Central memory CD8-positive, alpha-beta T cell (primary cell): ENCODE data around the gene LIN37.
A peak's percentile ranks its signal among the peaks of the same experiment; 100 is the strongest.

Experiments
- ATAC-seq: fragments of 150-1000 bp; cut with Tn5 transposase; replicated peaks from 2 replicates; pipeline ENCODE4 v1.10.0; 2022; ENCODE audit warnings: mild to moderate bottlenecking, moderate FRiP score, moderate number of reproducible peaks; ENCODE audit not compliant: poor library complexity, severe bottlenecking; ENCODE audit errors: extremely low read depth
- DNase-seq, 2 donors: peaks; one replicate each; pipeline ENCODE4 v3.0.0; 2021; ENCODE audit warnings: low spot score in 2 of 2
- H3K27ac Mint-ChIP-seq: one replicate; pipeline ENCODE4 v1.8.0; 2022; ENCODE audit warnings: low read depth, mild to moderate bottlenecking, moderate library complexity, mixed read lengths
- H3K27me3 Mint-ChIP-seq: one replicate; pipeline ENCODE4 v1.8.0; 2022; ENCODE audit warnings: mixed read lengths
- H3K36me3 Mint-ChIP-seq: one replicate; pipeline ENCODE4 v1.8.0; 2022; ENCODE audit warnings: mild to moderate bottlenecking, moderate library complexity, mixed read lengths; ENCODE audit not compliant: insufficient read depth
- H3K4me1 Mint-ChIP-seq: one replicate; pipeline ENCODE4 v1.8.0; 2022; ENCODE audit warnings: mixed read lengths
- H3K4me3 Mint-ChIP-seq: one replicate; pipeline ENCODE4 v1.8.0; 2022; ENCODE audit warnings: mild to moderate bottlenecking, moderate library complexity, mixed read lengths
- H3K9me3 Mint-ChIP-seq: one replicate; pipeline ENCODE4 v1.8.0; 2022; ENCODE audit warnings: mixed read lengths

Gene LIN37

DNA sequence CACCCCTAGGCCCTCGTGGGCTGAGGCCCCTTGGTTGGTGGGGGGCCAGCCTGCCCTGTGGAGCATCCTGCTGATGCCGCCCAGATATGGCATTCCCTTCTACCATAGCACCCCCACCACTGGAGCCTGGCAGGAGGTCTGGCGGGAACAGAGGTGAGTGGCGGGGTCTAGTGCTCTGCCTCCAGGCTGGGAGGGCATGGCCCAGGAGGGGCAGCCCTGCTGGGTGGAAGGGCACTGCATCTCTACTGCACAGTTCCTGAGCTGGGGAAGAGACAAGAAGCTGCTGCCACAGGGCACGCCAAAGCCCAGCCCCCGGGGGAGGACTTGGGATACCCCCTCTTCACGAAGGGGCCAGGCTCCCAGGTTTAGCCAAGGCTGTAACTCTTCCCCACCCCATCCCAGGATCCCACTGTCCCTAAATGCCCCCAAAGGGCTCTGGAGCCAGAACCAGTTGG is 33.0 kb upstream of the LIN37 start:
- no peaks in the 10 kb centered on the region for H3K27me3 Mint-ChIP-seq
- H3K36me3 Mint-ChIP-seq, result peaks cover 22% of the 10 kb centered on the region
- peak overlapping the region; percentile 97 for H3K4me3 Mint-ChIP-seq
- H3K27ac Mint-ChIP-seq, result peak overlapping the region; percentile 98
- peaks cover 77% of the 10 kb centered on the region for H3K4me1 Mint-ChIP-seq
- ATAC-seq, result no peak
- no peak for DNase-seq
- H3K9me3 Mint-ChIP-seq, result no peaks in the 10 kb centered on the region

DNA sequence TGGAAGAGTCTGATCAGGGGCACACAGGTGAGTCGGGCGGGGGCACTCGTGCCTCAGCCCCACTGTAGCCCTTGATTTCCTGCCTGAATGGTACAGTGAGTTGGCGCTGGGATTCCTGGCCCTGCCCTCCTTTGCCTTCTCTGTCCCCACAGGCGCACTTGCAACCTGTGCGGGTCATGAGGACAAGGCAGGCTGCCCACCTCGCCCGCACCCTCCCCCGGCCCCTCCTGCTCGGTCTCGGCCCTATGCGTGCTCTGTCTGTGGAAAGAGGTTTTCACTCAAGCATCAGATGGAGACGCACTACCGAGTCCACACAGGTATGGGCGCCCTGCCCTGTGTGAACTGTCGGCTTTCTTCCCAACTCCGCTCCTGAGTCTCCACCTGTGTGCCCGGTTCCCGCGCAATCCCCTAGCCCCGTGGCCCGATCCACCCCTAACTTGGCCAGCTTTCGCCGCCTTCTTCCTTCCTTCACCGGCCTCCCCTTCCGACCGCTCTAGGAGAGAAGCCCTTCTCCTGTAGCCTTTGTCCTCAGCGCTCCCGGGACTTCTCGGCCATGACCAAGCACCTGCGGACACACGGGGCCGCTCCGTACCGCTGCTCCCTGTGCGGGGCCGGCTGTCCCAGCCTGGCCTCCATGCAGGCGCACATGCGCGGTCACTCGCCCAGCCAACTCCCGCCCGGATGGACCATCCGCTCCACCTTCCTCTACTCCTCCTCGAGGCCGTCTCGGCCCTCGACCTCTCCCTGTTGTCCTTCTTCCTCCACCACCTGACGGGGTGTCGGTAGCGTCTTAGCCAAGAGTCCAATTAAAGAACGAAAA is 32.2 kb upstream of the LIN37 start:
- ATAC-seq, result no peak
- H3K36me3 Mint-ChIP-seq, result peaks cover 22% of the 10 kb centered on the region
- H3K4me3 Mint-ChIP-seq, result peak overlapping the region; percentile 97
- H3K27me3 Mint-ChIP-seq, result no peaks in the 10 kb centered on the region
- H3K9me3 Mint-ChIP-seq, result no peaks in the 10 kb centered on the region
- DNase-seq, result no peak
- peak overlapping the region; percentile 98 for H3K27ac Mint-ChIP-seq
- H3K4me1 Mint-ChIP-seq, result peaks cover 73% of the 10 kb centered on the region

DNA sequence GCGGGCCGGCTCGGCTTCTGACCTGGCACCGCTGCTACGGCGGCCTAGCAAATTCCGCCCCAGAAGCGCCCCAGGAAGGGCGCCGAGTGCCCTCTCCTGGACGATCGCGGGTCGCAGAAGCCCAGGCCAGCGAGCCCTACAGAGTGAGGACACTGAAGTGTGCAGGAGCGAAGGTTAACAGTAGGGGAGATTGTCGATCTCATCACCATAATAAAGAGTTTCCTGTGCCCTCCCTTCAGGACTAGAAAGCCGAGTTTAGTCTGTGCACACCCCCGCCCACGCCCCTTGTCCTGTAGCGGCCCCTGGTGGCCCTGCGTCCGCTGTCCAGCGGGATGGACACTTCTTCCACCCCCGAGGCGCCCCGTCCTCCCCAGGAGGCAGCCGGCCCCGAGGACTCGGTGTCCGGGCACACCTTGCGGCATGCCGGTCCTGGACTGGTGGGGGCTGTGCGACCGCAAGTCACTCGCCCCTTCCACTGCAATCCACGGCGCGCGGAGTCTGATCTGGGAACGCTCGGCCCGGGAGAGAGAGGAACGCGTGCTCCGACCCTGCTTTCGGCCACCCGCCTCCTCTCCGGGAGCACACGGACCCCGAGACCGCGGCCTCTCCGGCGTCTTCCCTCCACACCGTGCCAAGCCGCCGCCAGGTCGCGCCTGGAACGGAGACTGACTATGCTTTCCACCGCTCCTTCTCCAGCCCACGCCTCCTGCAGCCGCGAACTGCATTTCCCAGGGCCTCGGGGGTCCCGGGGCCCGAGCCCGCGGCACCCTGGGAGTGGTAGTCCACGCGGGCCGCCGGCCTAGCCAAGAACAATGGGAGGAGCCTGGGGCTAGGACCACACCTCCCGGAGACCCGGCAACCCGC is 31.3 kb upstream of the LIN37 start:
- no peaks in the 10 kb centered on the region for H3K9me3 Mint-ChIP-seq
- H3K36me3 Mint-ChIP-seq, result peaks cover 26% of the 10 kb centered on the region
- ATAC-seq, result peak; percentile 79
- H3K4me1 Mint-ChIP-seq, result peaks cover 68% of the 10 kb centered on the region
- H3K4me3 Mint-ChIP-seq, result peak overlapping the region; percentile 97
- no peaks in the 10 kb centered on the region for H3K27me3 Mint-ChIP-seq
- peak overlapping the region; percentile 98 for H3K27ac Mint-ChIP-seq
- peak; percentile 88 to 97 for DNase-seq

DNA sequence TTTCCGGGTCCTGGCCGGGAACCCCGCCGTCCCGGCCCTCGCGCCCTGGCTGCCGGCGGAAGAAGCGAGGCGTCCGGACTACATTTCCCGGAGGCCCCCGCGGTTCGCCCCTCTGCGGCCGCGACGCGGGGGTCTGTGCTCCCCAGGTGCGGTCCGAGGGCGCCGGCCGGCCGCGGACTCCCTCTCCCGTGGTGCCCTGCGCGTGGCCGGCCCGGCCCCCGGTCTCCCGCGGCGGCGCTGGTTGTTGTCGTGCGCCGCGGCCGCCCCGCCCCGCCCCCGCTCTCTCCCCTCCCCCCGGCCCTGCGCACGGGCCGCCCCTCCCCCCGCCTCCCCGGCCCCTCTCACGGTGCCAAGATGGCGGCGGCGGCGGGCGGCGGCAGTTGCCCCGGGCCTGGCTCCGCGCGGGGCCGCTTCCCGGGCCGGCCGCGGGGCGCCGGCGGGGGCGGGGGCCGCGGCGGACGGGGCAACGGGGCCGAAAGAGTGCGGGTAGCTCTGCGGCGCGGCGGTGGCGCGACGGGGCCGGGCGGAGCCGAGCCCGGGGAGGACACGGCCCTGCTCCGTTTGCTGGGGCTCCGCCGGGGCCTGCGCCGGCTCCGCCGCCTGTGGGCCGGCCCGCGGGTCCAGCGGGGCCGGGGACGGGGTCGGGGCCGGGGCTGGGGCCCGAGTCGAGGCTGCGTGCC is 30.6 kb upstream of the LIN37 start, which contains the start of gene KMT2B:
TSS of gene KMT2B (plus strand) at position 339 of the 680 bp plus-strand sequence. CDS start at position 355, 16 bp downstream.
- DNase-seq (no peak), ATAC-seq (peak; percentile 18)

DNA sequence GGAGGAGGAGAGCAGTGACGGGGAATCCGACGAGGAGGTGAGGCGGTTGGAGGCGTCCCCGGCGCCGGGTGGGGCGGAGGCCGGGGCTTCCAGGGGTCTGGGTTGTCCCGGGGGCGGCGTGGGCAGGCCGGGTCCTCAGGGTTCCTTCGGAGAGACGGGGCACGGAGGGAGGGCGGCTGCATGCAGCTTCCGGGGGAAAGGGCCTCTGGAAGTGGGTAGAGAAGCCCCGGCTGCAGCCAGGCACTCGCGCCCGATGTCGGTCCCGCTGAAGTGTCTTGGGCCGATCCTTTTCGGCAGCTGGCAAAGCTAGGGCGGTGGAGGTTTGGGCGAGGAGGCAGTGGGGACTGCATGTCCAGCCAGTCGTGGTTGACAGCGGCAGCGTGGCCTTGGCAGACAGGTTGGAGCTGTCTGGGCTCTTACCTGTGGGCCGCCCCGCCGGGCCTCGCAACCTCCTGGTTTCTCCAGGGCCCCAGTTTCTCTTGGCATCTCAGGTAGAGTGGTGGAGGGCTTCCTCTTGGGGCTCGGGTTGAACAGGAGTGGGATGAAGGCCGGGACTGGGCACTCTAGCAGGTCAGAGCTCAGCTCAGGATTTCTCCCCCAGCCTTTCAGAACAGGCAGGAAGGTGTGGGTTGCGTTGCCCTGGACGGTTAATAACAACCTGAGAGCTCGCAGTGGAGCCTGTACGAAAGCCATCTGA is 29.9 kb upstream of the LIN37 start:
- peak overlapping the region; percentile 67 for H3K27ac Mint-ChIP-seq
- no peak for DNase-seq
- no peaks in the 10 kb centered on the region for H3K27me3 Mint-ChIP-seq
- H3K4me3 Mint-ChIP-seq, result peak overlapping the region; percentile 79
- ATAC-seq, result no peak
- H3K36me3 Mint-ChIP-seq, result peaks cover 34% of the 10 kb centered on the region
- H3K4me1 Mint-ChIP-seq, result peaks cover 54% of the 10 kb centered on the region
- H3K9me3 Mint-ChIP-seq, result no peaks in the 10 kb centered on the region

More for the DNA sequence above, 30.6 kb upstream of the LIN37 start, which contains the start of gene KMT2B:
- Mint-ChIP-seq H3K9me3 (no peaks in the 10 kb centered on the region), H3K36me3 (peaks cover 31% of the 10 kb centered on the region), H3K27me3 (no peaks in the 10 kb centered on the region), H3K27ac (peak within 1 kb of the TSS; percentile 98), H3K4me1 (peaks cover 60% of the 10 kb centered on the region), H3K4me3 (peak within 1 kb of the TSS; percentile 97)

DNA sequence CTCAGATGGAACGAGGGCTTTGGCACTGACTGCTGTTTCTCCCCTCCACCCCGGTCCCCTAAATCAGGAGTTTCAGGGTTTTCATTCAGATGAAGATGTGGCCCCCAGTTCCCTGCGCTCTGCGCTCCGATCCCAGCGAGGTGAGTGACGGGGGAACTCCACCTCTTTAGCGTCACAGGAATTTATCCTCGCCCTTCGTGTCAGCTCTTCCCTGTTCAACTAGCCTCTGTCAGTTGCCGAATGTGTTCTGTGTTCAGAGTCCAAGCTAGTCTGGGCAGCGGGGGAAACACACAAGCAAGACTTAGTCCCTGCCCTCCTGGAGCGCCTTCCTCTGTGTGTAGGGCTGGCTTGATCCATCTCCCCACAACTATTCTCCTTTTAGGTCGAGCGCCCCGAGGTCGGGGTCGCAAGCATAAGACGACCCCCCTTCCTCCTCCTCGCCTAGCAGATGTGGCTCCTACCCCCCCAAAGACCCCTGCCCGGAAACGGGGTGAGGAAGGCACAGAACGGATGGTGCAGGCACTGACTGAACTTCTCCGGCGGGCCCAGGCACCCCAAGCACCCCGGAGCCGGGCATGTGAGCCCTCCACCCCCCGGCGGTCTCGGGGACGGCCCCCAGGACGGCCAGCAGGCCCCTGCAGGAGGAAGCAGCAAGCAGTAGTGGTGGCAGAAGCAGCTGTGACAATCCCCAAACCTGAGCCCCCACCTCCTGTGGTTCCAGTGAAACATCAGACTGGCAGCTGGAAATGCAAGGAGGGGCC is 28.8 kb upstream of the LIN37 start:
- Mint-ChIP-seq H3K4me3 (peak overlapping the region; percentile 79), H3K27me3 (no peaks in the 10 kb centered on the region), H3K27ac (no peak overlapping the region), H3K4me1 (peaks cover 43% of the 10 kb centered on the region), H3K9me3 (no peaks in the 10 kb centered on the region), H3K36me3 (peaks cover 39% of the 10 kb centered on the region)
- no peak for DNase-seq
- no peak for ATAC-seq

DNA sequence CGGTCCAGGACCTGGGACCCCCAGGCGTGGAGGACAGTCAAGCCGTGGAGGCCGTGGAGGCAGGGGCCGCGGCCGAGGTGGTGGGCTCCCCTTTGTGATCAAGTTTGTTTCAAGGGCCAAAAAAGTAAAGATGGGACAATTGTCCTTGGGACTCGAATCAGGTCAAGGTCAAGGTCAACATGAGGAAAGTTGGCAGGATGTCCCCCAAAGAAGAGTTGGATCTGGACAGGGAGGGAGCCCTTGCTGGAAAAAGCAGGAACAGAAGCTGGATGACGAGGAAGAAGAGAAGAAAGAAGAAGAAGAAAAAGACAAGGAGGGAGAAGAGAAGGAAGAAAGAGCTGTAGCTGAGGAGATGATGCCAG is 28.2 kb upstream of the LIN37 start:
- no peak overlapping the region for H3K27ac Mint-ChIP-seq
- peaks cover 37% of the 10 kb centered on the region for H3K4me1 Mint-ChIP-seq
- no peaks in the 10 kb centered on the region for H3K9me3 Mint-ChIP-seq
- no peaks in the 10 kb centered on the region for H3K27me3 Mint-ChIP-seq
- H3K4me3 Mint-ChIP-seq, result peak overlapping the region; percentile 30
- ATAC-seq (no peak), DNase-seq (no peak)
- peaks cover 42% of the 10 kb centered on the region for H3K36me3 Mint-ChIP-seq

DNA sequence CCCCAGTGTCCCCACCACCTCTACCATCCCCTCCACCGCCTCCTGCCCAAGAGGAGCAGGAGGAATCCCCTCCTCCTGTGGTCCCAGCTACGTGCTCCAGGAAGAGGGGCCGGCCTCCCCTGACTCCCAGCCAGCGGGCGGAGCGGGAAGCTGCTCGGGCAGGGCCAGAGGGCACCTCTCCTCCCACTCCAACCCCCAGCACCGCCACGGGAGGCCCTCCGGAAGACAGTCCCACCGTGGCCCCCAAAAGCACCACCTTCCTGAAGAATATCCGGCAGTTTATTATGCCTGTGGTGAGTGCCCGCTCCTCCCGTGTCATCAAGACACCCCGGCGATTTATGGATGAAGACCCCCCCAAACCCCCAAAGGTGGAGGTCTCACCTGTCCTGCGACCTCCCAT is 27.7 kb upstream of the LIN37 start:
- DNase-seq, result no peak
- H3K4me1 Mint-ChIP-seq, result peaks cover 35% of the 10 kb centered on the region
- ATAC-seq, result no peak
- H3K4me3 Mint-ChIP-seq, result peak overlapping the region; percentile 30
- peaks cover 47% of the 10 kb centered on the region for H3K36me3 Mint-ChIP-seq
- H3K27ac Mint-ChIP-seq, result peak overlapping the region; percentile 51
- H3K9me3 Mint-ChIP-seq, result no peaks in the 10 kb centered on the region
- no peaks in the 10 kb centered on the region for H3K27me3 Mint-ChIP-seq

DNA sequence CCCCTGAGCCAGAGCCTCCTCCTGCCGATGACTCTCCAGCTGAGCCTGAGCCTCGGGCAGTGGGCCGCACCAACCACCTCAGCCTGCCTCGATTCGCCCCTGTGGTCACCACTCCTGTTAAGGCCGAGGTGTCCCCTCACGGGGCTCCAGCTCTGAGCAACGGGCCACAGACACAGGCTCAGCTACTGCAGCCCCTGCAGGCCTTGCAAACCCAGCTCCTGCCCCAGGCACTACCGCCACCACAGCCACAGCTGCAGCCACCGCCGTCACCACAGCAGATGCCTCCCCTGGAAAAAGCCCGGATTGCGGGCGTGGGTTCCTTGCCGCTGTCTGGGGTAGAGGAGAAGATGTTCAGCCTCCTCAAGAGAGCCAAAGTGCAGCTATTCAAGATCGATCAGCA is 27.0 kb upstream of the LIN37 start:
- Mint-ChIP-seq H3K9me3 (no peaks in the 10 kb centered on the region), H3K36me3 (peaks cover 50% of the 10 kb centered on the region), H3K4me3 (no peak overlapping the region), H3K27ac (peak overlapping the region; percentile 51), H3K27me3 (no peaks in the 10 kb centered on the region), H3K4me1 (peaks cover 28% of the 10 kb centered on the region)
- ATAC-seq (no peak), DNase-seq (no peak)

DNA sequence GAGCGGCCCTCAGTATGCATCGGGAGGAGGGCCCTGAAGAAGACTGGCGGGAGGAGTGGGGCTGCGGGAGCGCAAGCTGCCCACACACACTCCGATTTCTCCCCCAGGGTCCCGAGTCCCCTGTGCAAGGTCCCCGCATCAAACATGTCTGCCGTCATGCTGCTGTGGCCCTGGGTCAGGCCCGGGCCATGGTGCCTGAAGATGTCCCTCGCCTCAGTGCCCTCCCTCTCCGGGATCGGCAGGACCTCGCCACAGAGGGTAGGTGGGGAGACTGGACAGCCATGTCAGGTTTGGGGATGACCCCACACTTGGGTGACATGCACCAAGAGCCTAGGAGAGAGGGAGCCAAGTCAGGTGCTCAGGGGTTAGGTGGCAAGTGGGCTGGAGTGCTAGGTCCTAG is 25.9 kb upstream of the LIN37 start:
- H3K36me3 Mint-ChIP-seq, result peaks cover 48% of the 10 kb centered on the region
- DNase-seq, result no peak
- H3K27ac Mint-ChIP-seq, result no peak overlapping the region

DNA sequence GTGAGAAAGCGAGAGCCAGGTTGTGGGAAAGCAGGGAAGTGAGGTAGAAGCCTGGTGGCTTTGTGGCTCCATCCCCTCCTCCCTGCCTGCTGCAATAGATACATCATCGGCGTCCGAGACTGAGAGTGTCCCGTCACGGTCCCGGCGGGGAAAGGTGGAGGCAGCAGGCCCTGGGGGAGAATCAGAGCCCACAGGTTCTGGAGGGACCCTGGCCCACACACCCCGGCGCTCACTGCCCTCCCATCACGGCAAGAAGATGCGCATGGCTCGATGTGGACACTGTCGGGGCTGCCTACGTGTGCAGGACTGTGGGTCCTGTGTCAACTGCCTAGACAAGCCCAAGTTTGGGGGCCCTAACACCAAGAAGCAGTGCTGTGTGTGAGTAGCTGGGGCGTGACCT is 25.5 kb upstream of the LIN37 start:
- Mint-ChIP-seq H3K27ac (no peak overlapping the region), H3K36me3 (peaks cover 48% of the 10 kb centered on the region), H3K9me3 (no peaks in the 10 kb centered on the region), H3K4me1 (peaks cover 18% of the 10 kb centered on the region), H3K4me3 (no peak overlapping the region), H3K27me3 (no peaks in the 10 kb centered on the region)
- DNase-seq, result no peak
- no peak for ATAC-seq

More for the DNA sequence above, 25.9 kb upstream of the LIN37 start:
- H3K9me3 Mint-ChIP-seq, result no peaks in the 10 kb centered on the region
- H3K4me1 Mint-ChIP-seq, result peaks cover 18% of the 10 kb centered on the region
- H3K27me3 Mint-ChIP-seq, result no peaks in the 10 kb centered on the region
- no peak overlapping the region for H3K4me3 Mint-ChIP-seq
- no peak for ATAC-seq
